Left lung (tissue), 10 donors: ENCODE results near the gene TMEM244. TPM values are rescaled to one million over a fixed set of nuclear protein-coding genes. Genes with fewer than 3 reads are reported as not detected.
A peak's percentile ranks its signal among the peaks of the same experiment; 100 is the strongest.

Experiments
- ATAC-seq: fragments of 200-7000 bp; cut with Tn5 transposase; one replicate; pipeline ENCODE4 v1.9.1; 2020; ENCODE audit warnings: moderate library complexity
- DNase-seq, 4 donors: peaks; one replicate each; pipeline ENCODE4 v3.0.0-alpha.2; 2013 to 2020
- H3K27ac ChIP-seq, 2 donors: fragments of 200-600 bp; sonication (generic) in 1 of 2; one replicate each; pipeline versions ENCODE4 v1.5.0 to v1.8.0; 2020 to 2021
- H3K27me3 ChIP-seq, 2 donors: fragments of 200-600 bp; sonication (generic) in 1 of 2; one replicate each; pipeline versions ENCODE4 v1.5.0 to v1.8.0; 2020 to 2021
- H3K36me3 ChIP-seq, 2 donors: fragments of 200-600 bp; sonication (generic) in 1 of 2; one replicate each; pipeline versions ENCODE4 v1.5.0 to v1.8.0; 2020 to 2021
- H3K4me1 ChIP-seq, 2 donors: fragments of 200-600 bp; one replicate each; pipeline ENCODE4 v1.8.0; 2021
- H3K4me3 ChIP-seq, 2 donors: fragments of 200-600 bp; sonication (generic) in 1 of 2; one replicate each; pipeline versions ENCODE4 v1.5.0 to v1.8.0; 2020 to 2021; ENCODE audit warnings: mild to moderate bottlenecking in 1 of 2
- H3K9me3 ChIP-seq, 2 donors: fragments of 200-600 bp; sonication (generic) in 1 of 2; one replicate each; pipeline versions ENCODE4 v1.5.0 to v1.8.0; 2020 to 2021
- CTCF ChIP-seq, 2 donors: fragments of 200-600 bp; sonication (generic) in 1 of 2; IDR thresholded peaks; one replicate each; pipeline versions ENCODE4 v1.5.0 to v1.8.0; 2021; ENCODE audit warnings: antibody characterized with exemption in 2 of 2
- intact Hi-C, 2 donors: fragments of 100-400 bp; cut with DNase I; formaldehyde crosslinking; loops; one replicate each; pipeline versions ENCODE4 v1.11.2 to v1.14.2; 2022
- polyA plus RNA-seq, 6 donors: library from polyadenylated mRNA; unstranded; fragments of 120-200 nt; gene quantifications; one replicate each; pipeline ENCODE4 v1.2.1, GENCODE V29; 2013; ENCODE audit not compliant: insufficient read length in 6 of 6
- total RNA-seq, 2 donors: library from RNA; stranded (reverse); fragmentation: NEBNext Ultra II Directional; extraction: Animal tissue kit (Norgen Biotek cat#: 25700); gene quantifications; one replicate each; pipeline ENCODE4 v1.2.1, GENCODE V29; 2021
- donor health status: DM: no; HTN: yes; CAD: no.
- donor health status: DM: no; HTN: no; CAD: no.

TMEM244 gene
- total and polyA plus RNA-seq, 8 donors: not detected

GRCh38 chr6:129893640-129894039, 32.5 kb upstream of the TMEM244 start:
- intact Hi-C loops: no loop called here
- H3K9me3 ChIP-seq: no peaks in the 10 kb centered on the region
- H3K27ac ChIP-seq: no peak overlapping the region
- TF ChIP-seq CTCF (IDR thresholded peaks at IDR 0.05): peak in 1 of 2 donors; percentile 32
- peak in 2 of 4 donors; percentile 4 to 21 for DNase-seq
- no peak overlapping the region for H3K4me3 ChIP-seq
- peak; percentile 43 for ATAC-seq
- H3K27me3 ChIP-seq: no peaks in the 10 kb centered on the region
- H3K4me1 ChIP-seq: peaks cover 0 to 2% of the 10 kb centered on the region in 2 donors
- H3K36me3 ChIP-seq: no peaks in the 10 kb centered on the region

GRCh38 chr6:129890701-129891100, 29.6 kb upstream of the TMEM244 start:
- Histone ChIP-seq H3K36me3 (no peaks in the 10 kb centered on the region), H3K4me1 (peaks cover 0 to 2% of the 10 kb centered on the region in 2 donors), H3K27ac (no peak overlapping the region), H3K4me3 (no peak overlapping the region), H3K27me3 (no peaks in the 10 kb centered on the region), H3K9me3 (no peaks in the 10 kb centered on the region)
- no peak for TF ChIP-seq CTCF (IDR thresholded peaks at IDR 0.05)
- no peak for DNase-seq
- intact Hi-C loops: no loop called here
- no peak for ATAC-seq

- intact Hi-C loops: no loop called here
- Histone ChIP-seq H3K27ac (no peak overlapping the region), H3K4me3 (no peak overlapping the region), H3K27me3 (no peaks in the 10 kb centered on the region), H3K9me3 (no peaks in the 10 kb centered on the region), H3K36me3 (no peaks in the 10 kb centered on the region), H3K4me1 (peaks cover 0 to 2% of the 10 kb centered on the region in 2 donors)
- DNase-seq (no peak), ATAC-seq (no peak)
- TF ChIP-seq CTCF (IDR thresholded peaks at IDR 0.05): no peak
These were observed 29.0 kb upstream of the TMEM244 start for GRCh38 chr6:129890164-129890563.

- DNase-seq (no peak), ATAC-seq (peak; percentile 32)
- Histone ChIP-seq H3K36me3 (no peaks in the 10 kb centered on the region), H3K27me3 (no peaks in the 10 kb centered on the region), H3K27ac (no peak overlapping the region), H3K9me3 (no peaks in the 10 kb centered on the region), H3K4me1 (peaks cover 0 to 2% of the 10 kb centered on the region in 2 donors), H3K4me3 (no peak overlapping the region)
- no peak for TF ChIP-seq CTCF (IDR thresholded peaks at IDR 0.05)
- intact Hi-C loops: no loop called here
These were observed 28.5 kb upstream of the TMEM244 start for GRCh38 chr6:129889580-129889979.

- no peak for TF ChIP-seq CTCF (IDR thresholded peaks at IDR 0.05)
- Histone ChIP-seq H3K27ac (no peak overlapping the region), H3K4me3 (no peak overlapping the region), H3K4me1 (peaks cover 0 to 2% of the 10 kb centered on the region in 2 donors), H3K27me3 (no peaks in the 10 kb centered on the region), H3K36me3 (no peaks in the 10 kb centered on the region), H3K9me3 (no peaks in the 10 kb centered on the region)
- DNase-seq (no peak), ATAC-seq (no peak)
- intact Hi-C loops: no loop called here
These were observed 25.5 kb upstream of the TMEM244 start for GRCh38 chr6:129886401-129887155.
